ENCODE results near the gene FURIN. TPM values are rescaled to one million over a fixed set of nuclear protein-coding genes. Genes with fewer than 3 reads are reported as not detected.

Gene FURIN
- total and polyA plus RNA-seq, 2 of the 8 experiments (the other 6 are each of a cell fraction or from before 2014, with no cell fraction given), result 15.8 to 32.1 TPM

GRCh38 chr15:90904746-90905145 lies 36.4 kb downstream of the FURIN start:
- peaks cover 14% of the 10 kb centered on the region; the same call in 1 of the 2 replicates for H3K23me2 ChIP-seq (ENCODE audit: low read depth, low read length)
- H4K20me1 ChIP-seq (replicated peaks in 1 of 2; ENCODE audit: control insufficient read depth in 1 of 2, insufficient read depth in 2 of 2, low read length in 2 of 2), result peaks cover 0 to 6% of the 10 kb centered on the region in 2 experiments
- no peak overlapping the region; the same call in 1 of the 2 replicates for H4K8ac ChIP-seq (ENCODE audit: extremely low read depth, insufficient read depth, low read length)
- no peak overlapping the region for H3K27ac ChIP-seq (ENCODE audit: low read depth, low read length)
- WGBS, 2 experiments (ENCODE audit: extremely low coverage in 1 of 2, insufficient coverage in 1 of 2, insufficient read length in 1 of 2, insufficient replicate concordance in 2 of 2, low coverage in 1 of 2, low lambda C conversion rate in 2 of 2, missing lambda C conversion rate in 1 of 2), result 95% methylated on average over 9 of the region's 9 CpGs; no CpG with 5 or more reads in 1 of the 2 experiments
- FAIRE-seq (no peak), DNase-seq (ENCODE audit: low read depth in 1 of 2, low spot score in 2 of 2) (no peak)
- no peak overlapping the region for H3K14ac ChIP-seq (ENCODE audit: insufficient read length)
- H3K56ac ChIP-seq (replicated peaks; ENCODE audit: insufficient read length, low read depth, low read length), result no peak overlapping the region
- H2BK120ac ChIP-seq (replicated peaks; ENCODE audit: low read depth, low read length), result no peak overlapping the region
- no peak overlapping the region for H3K9ac ChIP-seq (replicated peaks in 1 of 4; ENCODE audit: extremely low read depth in 1 of 4, low read depth in 3 of 4, low read length in 3 of 4)
- H3K79me2 ChIP-seq (ENCODE audit: control insufficient read depth in 1 of 2, insufficient read depth in 2 of 2, low read length in 2 of 2), result no peaks in the 10 kb centered on the region
- TF ChIP-seq JUND (IDR thresholded peaks at IDR 0.05; ENCODE audit: low read length), result no peak
- TF ChIP-seq HDAC2 (IDR thresholded peaks at IDR 0.05; ENCODE audit: borderline replicate concordance in 1 of 2, low read depth in 2 of 2, low read length in 2 of 2), result no peak
- no peak for TF ChIP-seq SUZ12 (IDR thresholded peaks at IDR 0.05; ENCODE audit: low read length)
- peaks cover 5 to 8% (median 7%) of the 10 kb centered on the region in 4 experiments; a peak in 6 of 7 replicates for H3K4me1 ChIP-seq (replicated peaks in 1 of 4; ENCODE audit: control insufficient read depth in 3 of 4, insufficient read depth in 4 of 4, low read length in 3 of 4)
- no peak overlapping the region for H2AK5ac ChIP-seq (ENCODE audit: low read depth, low read length)
- H3K4ac ChIP-seq (replicated peaks; ENCODE audit: insufficient read length, low read depth, low read length), result no peak overlapping the region
- no peak overlapping the region for H2BK15ac ChIP-seq (ENCODE audit: low read length)
- ChIA-PET CTCF (ENCODE audit: partially characterized antibody) (interaction anchor here (0.6 to 13.3 kb wide), 11 partner anchors 10 to 257 kb away, joined by 3 to 187 read pairs (median 5); partner anchors contain the start of genes FES, HDDC3 and UNC45A), POLR2A (ENCODE audit: partially characterized antibody) (interaction anchor here (3.3 kb wide), 1 partner anchor 28 kb away, joined by 24 read pairs; the partner anchor contains the start of genes HDDC3 and UNC45A)
- no peak overlapping the region for H2AFZ ChIP-seq (ENCODE audit: low read length)
- H2BK5ac ChIP-seq (ENCODE audit: low read depth, low read length), result no peak overlapping the region
- H3K27me3 ChIP-seq (replicated peaks in 1 of 4; ENCODE audit: control insufficient read depth in 3 of 4, extremely low read depth in 1 of 4, insufficient read depth in 3 of 4, low read length in 3 of 4), result peaks cover 0 to 16% (median 9%) of the 10 kb centered on the region in 4 experiments; a peak in 5 of 7 replicates
- H2BK12ac ChIP-seq (ENCODE audit: low read depth, low read length), result no peak overlapping the region
- no peak overlapping the region for H3K18ac ChIP-seq (ENCODE audit: extremely low read depth, low read length)
- H3K9me3 ChIP-seq (ENCODE audit: insufficient read depth in 2 of 2, low read depth in 1 of 2, low read length in 1 of 2), result no peaks in the 10 kb centered on the region
- H4K5ac ChIP-seq (ENCODE audit: insufficient read length, low read depth, low read length), result no peak overlapping the region
- H3K4me2 ChIP-seq (ENCODE audit: insufficient read depth in 1 of 2, low read depth in 2 of 2, low read length in 2 of 2), result no peak overlapping the region; a peak in 1 of 4 replicates
- no peaks in the 10 kb centered on the region for H3K79me1 ChIP-seq (ENCODE audit: low read depth, low read length)
- H3K4me3 ChIP-seq (ENCODE audit: extremely low read depth in 1 of 4, insufficient read depth in 2 of 4, low read depth in 3 of 4, low read length in 4 of 4), result no peak overlapping the region
- H2BK20ac ChIP-seq (ENCODE audit: low read length), result no peak overlapping the region
- H4K91ac ChIP-seq (replicated peaks; ENCODE audit: insufficient read length, low read length), result no peak overlapping the region
- no peaks in the 10 kb centered on the region; a peak in 2 of 8 replicates for H3K36me3 ChIP-seq (ENCODE audit: control insufficient read depth in 2 of 4, insufficient read depth in 4 of 4, low read length in 3 of 4)
- no peak overlapping the region for H3K23ac ChIP-seq (ENCODE audit: insufficient read length)

All from H1 (cell line).